ENCODE measurements around the gene RPL36.
A peak's percentile ranks its signal among the peaks of the same experiment; 100 is the strongest.

RPL36 gene

DNA sequence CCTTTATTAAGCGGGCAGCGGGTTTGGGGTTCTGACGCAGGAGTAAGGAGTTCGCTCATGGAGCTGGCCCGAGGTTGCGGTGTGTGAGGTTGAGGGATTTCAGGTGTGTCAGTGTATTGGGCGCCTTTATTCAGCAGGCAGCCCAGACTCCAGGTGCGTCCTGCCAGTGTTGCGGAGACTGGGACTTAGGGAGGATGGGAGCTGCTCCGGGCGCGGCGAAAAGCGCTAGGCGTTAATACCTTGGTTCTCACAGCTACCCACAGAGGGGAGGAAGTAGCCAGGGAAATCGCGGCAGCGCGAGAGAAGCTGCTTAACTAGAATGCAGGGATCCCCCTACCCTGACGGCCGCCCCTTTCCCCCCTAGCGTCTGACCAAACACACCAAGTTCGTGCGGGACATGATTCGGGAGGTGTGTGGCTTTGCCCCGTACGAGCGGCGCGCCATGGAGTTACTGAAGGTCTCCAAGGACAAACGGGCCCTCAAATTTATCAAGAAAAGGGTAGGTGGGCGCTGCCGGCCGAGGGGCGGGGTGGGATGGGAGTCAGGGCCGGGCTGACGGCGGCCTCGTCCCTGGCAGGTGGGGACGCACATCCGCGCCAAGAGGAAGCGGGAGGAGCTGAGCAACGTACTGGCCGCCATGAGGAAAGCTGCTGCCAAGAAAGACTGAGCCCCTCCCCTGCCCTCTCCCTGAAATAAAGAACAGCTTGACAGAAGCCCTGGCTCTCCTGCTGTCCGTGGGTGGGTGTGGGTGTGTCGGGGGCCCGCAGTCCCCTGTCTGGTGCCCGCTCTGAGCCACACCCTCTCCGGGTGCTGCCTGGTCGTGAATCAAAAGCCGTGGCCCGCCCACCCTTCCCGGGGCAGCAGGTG lies 1.1 kb downstream of the RPL36 start:
- no peaks in the 10 kb centered on the region for H3K4me1 ChIP-seq (ENCODE audit: insufficient read depth, low read length)
- H3K9me3 ChIP-seq (ENCODE audit: control insufficient read depth, insufficient read depth, low read length): no peaks in the 10 kb centered on the region
- H3K36me3 ChIP-seq (ENCODE audit: insufficient read depth, low read length): peaks cover 18% of the 10 kb centered on the region
- H3K9ac ChIP-seq (ENCODE audit: low read depth, low read length): peak overlapping the region; percentile 92

DNA sequence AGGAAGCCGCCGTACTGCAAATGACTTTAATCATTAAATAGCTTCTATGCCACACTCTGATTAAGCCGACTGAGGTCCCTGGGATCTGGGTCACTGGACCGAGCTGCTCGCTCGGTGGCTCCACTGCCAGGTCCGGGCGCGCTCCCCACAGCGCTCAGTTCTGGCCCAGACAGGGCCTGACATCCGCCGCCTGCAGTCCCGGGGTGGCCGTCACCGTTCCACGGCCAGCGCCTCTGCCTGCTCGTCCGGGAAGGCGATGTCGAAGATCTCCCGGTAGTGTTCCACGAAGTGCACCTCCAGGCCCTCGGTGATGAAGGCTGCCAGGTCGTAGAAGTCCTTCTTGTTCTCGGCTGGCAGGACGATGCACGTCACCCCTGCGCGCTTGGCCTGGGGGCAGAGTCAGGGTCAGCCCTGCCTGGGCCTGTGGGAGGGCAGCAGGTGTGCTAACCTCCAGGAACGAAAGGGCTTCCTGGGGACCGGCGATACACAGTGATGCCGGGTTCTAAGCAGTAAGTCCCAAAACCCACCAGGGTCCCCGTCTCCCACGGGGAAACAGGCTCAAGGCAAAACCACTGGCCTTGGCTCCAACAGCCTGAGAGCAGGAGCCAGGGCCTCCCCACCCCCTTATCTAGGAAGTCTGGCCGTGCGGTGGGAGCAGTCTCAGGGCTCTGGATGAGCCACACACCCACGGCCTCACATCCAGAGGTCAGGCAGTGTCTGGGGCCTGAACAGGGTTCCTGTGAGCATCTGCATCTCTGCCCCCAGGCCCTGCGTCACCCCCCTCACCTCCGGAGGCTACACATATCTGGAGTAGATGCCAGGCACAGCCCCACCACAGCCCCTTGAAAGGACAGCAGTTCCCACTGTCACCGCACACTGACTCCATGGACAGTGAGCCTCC lies 2.0 kb downstream of the RPL36 start:
- Histone ChIP-seq H3K36me3 (ENCODE audit: insufficient read depth, low read length) (peaks cover 20% of the 10 kb centered on the region), H3K9ac (ENCODE audit: low read depth, low read length) (peak overlapping the region; percentile 92; the same call in 1 of the 2 replicates), H3K9me3 (ENCODE audit: control insufficient read depth, insufficient read depth, low read length) (no peaks in the 10 kb centered on the region), H3K4me1 (ENCODE audit: insufficient read depth, low read length) (no peaks in the 10 kb centered on the region)

DNA sequence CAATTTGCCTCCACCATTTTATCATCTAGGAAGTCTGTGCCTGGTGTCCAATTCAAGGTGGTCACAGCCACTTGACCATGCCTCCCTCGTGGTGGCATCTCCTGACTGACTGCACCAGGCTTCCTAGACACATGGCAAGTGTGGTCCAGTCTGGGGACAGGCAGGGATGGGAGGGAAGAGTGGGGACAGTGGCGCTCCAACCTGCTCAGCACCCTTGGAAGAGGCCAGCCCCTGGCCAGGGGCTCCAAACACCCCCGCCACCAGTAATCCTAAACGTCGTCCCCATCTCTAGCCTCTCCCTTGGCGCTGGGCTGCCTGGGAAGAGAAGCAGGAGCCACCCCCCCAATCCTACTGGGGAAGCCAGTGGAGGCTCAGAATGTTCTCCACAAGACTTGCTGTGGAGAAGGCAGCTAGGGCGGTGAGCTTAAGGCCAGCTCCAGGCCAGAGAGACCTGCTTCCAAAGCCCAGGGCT lies 2.7 kb downstream of the RPL36 start:
- H3K36me3 ChIP-seq (ENCODE audit: insufficient read depth, low read length): peaks cover 20% of the 10 kb centered on the region
- no peaks in the 10 kb centered on the region for H3K4me1 ChIP-seq (ENCODE audit: insufficient read depth, low read length)
- no peaks in the 10 kb centered on the region for H3K9me3 ChIP-seq (ENCODE audit: control insufficient read depth, insufficient read depth, low read length)
- no peak overlapping the region for H3K9ac ChIP-seq (ENCODE audit: low read depth, low read length)

DNA sequence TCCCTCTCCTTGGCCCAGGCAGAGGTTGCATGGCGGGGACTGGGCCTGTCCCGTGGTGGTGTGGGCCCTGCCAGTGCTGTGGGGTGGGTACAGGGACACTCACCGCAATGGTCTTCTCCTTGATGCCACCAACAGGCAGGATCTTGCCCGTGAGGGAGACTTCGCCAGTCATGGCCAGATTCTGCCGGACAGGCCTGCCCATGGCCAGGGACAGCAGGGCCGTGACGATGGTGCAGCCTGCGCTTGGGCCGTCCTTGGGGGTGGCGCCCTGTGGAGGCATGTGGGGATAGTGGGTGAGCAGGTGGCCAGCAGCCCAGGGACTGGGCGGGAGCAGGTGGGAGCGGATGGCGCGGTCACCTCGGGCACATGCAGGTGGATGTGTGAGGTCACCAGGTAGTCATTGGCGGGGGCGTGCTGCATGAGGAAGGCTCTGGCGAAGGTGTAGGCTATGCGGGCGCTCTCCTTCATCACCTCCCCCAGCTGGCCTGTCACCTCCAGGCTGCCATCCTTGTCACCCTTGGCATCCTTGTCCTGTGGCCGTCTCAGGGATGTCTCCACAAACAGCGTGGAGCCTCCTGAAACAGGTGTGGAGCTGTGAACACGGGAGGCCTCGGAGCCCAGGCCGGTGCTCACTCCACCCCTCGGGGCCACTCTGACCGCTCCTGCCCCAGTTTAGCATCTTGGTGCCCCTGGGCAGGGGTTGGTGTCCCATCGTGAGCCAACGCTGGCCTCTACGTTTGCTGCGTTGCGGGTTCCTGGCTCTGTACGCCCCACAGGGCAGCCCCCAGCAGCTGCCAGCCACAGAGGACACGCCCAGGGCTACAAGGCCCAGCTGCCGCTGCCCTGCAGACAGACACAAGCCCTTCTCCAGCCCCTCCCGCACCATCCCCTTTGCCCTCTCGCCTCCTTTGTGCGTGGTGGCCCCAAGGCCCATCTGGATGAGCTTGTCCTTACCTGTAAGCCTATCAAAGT lies 3.4 kb downstream of the RPL36 start:
- Histone ChIP-seq H3K4me1 (ENCODE audit: insufficient read depth, low read length) (no peaks in the 10 kb centered on the region), H3K36me3 (ENCODE audit: insufficient read depth, low read length) (peaks cover 20% of the 10 kb centered on the region), H3K9ac (ENCODE audit: low read depth, low read length) (no peak overlapping the region), H3K9me3 (ENCODE audit: control insufficient read depth, insufficient read depth, low read length) (no peaks in the 10 kb centered on the region)

DNA sequence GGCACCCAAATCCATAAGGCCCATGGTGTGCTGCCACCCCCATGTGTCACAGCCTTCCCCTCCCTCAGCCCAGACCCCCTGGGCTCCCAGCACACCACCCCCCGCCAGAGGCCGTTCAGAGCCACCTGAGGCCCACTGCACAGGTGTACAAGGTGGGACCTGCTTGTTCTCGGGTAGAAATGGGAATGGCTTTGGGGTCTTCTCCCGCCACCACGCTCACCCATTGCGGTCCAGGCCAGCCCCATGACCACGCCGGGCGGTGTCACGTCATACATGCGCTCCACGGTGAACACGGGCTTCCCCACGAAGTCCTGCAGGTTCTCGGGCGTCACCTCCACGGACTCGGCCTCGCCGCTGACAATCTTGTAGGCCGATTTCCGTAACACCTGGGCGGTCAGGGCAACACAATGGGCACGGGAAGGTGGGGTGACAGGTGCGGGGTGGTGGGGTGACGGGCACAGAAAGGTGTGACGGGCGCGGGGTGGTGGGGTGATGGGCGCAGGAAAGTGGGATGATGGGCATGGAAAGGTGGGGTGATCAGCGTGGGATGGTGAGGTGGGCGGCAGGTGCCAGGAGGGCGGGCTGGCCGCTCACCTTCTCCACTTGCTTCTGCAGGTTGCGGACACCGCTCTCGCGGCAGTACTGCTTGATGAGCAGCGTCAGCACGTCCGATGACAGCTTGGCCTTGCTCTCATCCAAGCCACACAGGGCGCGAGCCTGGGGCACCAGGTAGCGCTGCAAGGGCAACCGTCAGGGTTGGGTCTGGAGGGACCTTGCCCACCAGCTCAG lies 4.3 kb downstream of the RPL36 start:
- no peak overlapping the region for H3K9ac ChIP-seq (ENCODE audit: low read depth, low read length)
- H3K9me3 ChIP-seq (ENCODE audit: control insufficient read depth, insufficient read depth, low read length): no peaks in the 10 kb centered on the region
- H3K4me1 ChIP-seq (ENCODE audit: insufficient read depth, low read length): no peaks in the 10 kb centered on the region
- H3K36me3 ChIP-seq (ENCODE audit: insufficient read depth, low read length): peaks cover 20% of the 10 kb centered on the region

DNA sequence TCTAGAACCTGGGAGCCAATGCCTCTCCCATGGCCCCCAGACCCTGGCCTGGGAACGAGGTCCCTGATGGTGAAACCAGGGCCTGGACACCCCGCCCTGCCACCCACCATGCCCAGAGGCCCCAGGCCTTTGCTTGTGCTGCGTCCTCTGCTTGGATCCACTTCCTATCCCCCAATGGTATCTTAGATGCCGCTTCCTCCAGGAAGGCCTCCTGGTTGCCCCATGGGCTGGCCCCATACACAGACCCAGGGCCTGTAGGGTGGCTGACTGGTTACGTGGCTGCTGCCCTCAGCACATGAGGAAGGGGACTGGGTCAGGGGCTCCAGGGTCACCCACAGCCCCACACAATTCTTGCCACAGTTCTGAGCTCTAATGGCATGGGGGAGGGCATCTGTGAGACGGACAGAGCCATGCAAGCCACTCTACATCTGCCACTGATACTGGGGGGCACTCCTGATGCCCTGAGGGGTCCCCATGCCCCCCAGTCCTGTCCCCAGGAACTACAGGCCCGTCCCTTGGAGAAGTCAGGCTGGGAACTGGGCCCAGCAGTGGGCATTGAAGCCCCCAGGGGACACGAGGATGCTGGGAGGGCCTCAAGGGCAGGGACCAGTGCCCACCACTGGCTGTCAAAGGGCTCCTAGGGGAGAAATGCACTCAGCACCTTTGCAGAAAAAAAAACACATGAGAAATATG lies 5.0 kb downstream of the RPL36 start:
- Histone ChIP-seq H3K4me1 (ENCODE audit: insufficient read depth, low read length) (no peaks in the 10 kb centered on the region), H3K36me3 (ENCODE audit: insufficient read depth, low read length) (peaks cover 20% of the 10 kb centered on the region), H3K9ac (ENCODE audit: low read depth, low read length) (no peak overlapping the region), H3K9me3 (ENCODE audit: control insufficient read depth, insufficient read depth, low read length) (no peaks in the 10 kb centered on the region)

DNA sequence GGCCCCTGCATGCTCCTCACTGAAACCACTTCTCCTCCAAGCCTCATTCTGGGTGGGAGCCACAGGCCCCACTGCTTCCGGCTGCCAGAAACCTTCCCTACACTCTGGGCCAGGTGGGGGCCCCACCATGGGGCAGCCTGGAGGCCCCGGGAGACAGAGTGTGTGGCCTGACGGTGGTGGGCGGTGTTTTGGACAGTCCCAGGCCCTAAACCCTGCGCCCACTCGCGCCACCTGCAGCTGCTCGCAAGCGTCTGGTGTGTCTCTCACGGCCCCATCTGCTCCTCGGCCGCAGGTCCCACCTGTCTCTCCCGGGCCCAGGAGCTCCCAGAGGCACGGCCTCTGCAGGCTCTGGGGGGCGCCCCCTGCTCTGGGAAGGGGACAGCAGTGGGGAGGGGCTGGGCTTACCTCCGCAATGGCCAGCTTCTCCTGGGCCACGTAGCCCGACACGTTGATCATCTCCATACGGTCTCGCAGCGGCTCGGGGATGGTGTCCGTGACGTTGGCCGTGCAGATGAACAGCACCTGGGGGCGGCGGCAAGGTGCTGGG lies 5.6 kb downstream of the RPL36 start:
- H3K9me3 ChIP-seq (ENCODE audit: control insufficient read depth, insufficient read depth, low read length): no peaks in the 10 kb centered on the region
- H3K36me3 ChIP-seq (ENCODE audit: insufficient read depth, low read length): peaks cover 24% of the 10 kb centered on the region
- no peak overlapping the region for H3K9ac ChIP-seq (ENCODE audit: low read depth, low read length)
- no peaks in the 10 kb centered on the region for H3K4me1 ChIP-seq (ENCODE audit: insufficient read depth, low read length)

DNA sequence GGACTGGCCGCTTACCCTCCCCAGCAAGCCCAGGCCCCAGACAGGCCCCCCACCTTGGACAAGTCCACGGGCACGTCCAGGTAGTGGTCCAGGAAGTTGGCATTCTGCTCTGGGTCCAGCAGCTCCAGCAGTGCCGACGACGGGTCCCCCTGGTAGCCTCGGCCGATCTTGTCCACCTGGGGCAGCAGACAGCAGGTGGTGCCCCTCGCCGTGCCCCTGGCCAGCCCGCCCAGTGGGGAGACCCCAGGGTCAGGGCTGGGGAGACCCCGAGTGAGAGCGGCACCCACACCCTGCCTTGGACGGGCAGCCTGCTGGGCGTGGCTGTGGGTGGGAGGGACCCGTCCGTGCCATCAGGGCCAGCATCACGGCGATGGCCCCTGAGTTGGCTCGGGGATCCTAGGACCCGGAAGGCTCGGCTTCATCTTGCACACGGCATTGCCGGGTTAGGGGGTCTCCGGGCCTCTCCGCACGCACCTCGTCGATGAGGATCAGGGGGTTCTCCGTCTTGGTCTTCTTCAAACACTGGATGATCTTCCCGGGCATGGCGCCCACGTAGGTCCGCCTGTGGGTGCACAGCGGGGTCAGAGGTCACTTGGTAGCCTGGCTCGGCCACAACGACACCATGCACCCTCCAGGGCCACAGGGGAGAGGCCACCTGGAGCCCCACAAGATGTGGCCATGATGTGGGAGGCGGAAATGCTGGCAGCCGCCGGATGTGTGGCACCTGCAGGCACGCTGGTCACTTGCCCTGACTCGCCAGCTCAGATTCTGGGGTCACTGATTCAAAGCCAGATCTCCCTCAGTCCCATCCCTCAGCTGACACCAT lies 6.3 kb downstream of the RPL36 start:
- no peaks in the 10 kb centered on the region for H3K9me3 ChIP-seq (ENCODE audit: control insufficient read depth, insufficient read depth, low read length)
- H3K36me3 ChIP-seq (ENCODE audit: insufficient read depth, low read length): peaks cover 28% of the 10 kb centered on the region
- H3K4me1 ChIP-seq (ENCODE audit: insufficient read depth, low read length): no peaks in the 10 kb centered on the region
- H3K9ac ChIP-seq (ENCODE audit: low read depth, low read length): no peak overlapping the region

DNA sequence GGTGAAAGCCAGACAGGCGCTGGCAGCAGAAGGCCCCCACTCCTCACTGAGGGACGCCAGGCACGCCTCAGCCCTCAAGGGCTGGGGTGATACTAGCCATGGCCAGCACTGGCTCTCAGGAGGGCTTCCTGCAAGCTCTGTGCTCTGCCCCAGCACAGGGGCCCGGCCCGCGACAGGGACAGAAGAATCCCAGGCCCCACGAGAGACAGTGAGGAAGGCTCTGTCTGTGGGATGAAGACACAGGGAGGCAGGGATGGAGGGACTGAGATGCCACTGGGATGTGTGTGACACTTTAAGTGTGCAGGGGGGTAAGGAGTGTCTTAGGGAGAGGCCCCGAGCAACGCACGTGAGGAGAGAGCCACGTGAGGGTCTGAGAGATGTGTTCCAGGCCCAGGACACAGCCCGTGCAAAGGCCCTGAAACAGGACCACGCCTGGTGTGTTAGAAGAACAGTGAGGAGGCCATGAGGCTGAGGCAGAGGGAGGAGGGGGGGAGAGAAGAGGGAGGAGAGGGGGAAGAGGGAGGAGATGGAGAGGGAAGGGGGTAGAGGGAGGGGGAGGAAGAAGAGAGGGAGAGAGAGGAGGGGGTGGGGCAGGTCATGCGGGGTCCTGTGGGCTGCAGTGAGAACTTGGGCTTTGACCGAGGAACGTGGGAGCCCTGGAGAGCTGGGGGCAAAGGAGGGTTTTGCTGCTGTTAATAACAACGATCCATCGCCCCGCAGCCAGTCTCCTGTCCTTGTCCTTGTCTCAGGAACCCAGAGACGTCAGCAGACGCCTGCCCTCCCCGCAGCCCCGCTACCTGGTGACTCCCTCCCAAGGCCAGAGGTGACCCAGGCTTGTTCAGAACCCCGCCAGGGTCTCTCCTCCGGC lies 7.2 kb downstream of the RPL36 start:
- no peaks in the 10 kb centered on the region for H3K9me3 ChIP-seq (ENCODE audit: control insufficient read depth, insufficient read depth, low read length)
- H3K36me3 ChIP-seq (ENCODE audit: insufficient read depth, low read length): peaks cover 22% of the 10 kb centered on the region
- H3K9ac ChIP-seq (ENCODE audit: low read depth, low read length): no peak overlapping the region
- H3K4me1 ChIP-seq (ENCODE audit: insufficient read depth, low read length): no peaks in the 10 kb centered on the region

DNA sequence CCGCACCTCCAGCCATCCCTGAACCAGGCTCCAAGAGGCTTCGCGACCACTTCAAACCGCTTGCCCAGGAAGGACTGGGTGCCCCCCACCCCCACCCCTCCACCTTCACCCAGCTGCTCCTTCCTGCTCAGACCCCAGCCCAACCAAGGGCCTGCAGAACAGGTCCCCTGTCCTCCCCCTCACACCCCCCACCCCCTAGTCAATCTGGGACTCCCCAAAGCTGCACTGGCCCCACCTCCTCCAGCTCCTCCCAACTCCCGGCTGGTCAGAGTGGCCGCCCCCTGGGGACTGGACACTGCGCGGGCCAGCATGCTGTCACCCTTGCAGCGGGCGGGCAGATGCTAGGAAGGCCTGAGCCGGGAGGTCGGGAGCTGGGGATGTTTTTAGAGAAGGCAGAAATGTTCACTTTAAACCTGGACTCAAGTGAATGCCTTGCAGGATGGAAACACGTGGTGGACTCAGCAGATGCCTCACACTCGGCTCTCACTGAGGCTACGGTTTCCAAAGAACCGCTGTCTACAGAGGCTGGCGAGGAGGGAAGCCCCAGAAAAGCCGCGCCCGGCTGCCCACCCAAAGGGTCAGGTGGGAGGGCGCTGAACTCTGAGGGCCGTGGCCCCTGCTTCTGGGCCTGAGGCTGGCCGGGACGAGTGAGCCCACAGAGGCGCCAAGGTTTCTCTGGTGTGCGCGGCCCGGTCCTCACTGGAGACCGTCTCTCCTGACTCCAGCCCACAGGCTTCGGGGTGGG lies 8.0 kb downstream of the RPL36 start:
- Histone ChIP-seq H3K9me3 (ENCODE audit: control insufficient read depth, insufficient read depth, low read length) (no peaks in the 10 kb centered on the region), H3K36me3 (ENCODE audit: insufficient read depth, low read length) (peaks cover 16% of the 10 kb centered on the region), H3K4me1 (ENCODE audit: insufficient read depth, low read length) (no peaks in the 10 kb centered on the region), H3K9ac (ENCODE audit: low read depth, low read length) (no peak overlapping the region)
